GM12878 (cell line): ENCODE results near the gene ASAP3.

Experiments used
- BCL11A ChIP-seq: IDR thresholded peaks from 2 replicates; pipeline ENCODE4 v1.6.1; 2011; ENCODE audit warnings: low read depth, low read length
- BCL3 ChIP-seq: IDR thresholded peaks from 2 replicates; pipeline ENCODE4 v1.6.1; 2011; ENCODE audit warnings: borderline replicate concordance, low read depth, mild to moderate bottlenecking, moderate library complexity, low read length; ENCODE audit not compliant: insufficient read depth, poor library complexity, severe bottlenecking
- CREB1 ChIP-seq: IDR thresholded peaks from 2 replicates; pipeline ENCODE4 v1.6.1; 2012; ENCODE audit warnings: low read depth, mild to moderate bottlenecking, inconsistent platforms
- DPF2 ChIP-seq: fragments of 450-650 bp; IDR thresholded peaks from 2 replicates; pipeline ENCODE4 v1.6.1; 2017; ENCODE audit warnings: mild to moderate bottlenecking
- JUND ChIP-seq: IDR thresholded peaks from 2 replicates; pipeline ENCODE4 v1.6.1; 2012; ENCODE audit warnings: low read depth, mild to moderate bottlenecking, low read length, improper control_type of control experiment, moderate library complexity
- NFIC ChIP-seq: IDR thresholded peaks from 2 replicates; pipeline ENCODE4 v1.6.1; 2012; ENCODE audit warnings: low read depth, mild to moderate bottlenecking, inconsistent platforms, low read length, moderate library complexity
- POLR2AphosphoS5 ChIP-seq: IDR thresholded peaks from 2 replicates; pipeline ENCODE4 v1.6.1; 2011; ENCODE audit warnings: mild to moderate bottlenecking, low read length, inconsistent platforms
- RAD21 ChIP-seq: IDR thresholded peaks from 2 replicates; pipeline ENCODE4 v1.6.1; 2011; ENCODE audit warnings: mild to moderate bottlenecking, low read depth, low read length, moderate library complexity; ENCODE audit not compliant: insufficient read depth
- RFX5 ChIP-seq: IDR thresholded peaks from 2 replicates; pipeline ENCODE4 v1.6.1; 2011; ENCODE audit warnings: low read depth, low read length, improper control_type of control experiment
- SMAD5 ChIP-seq: IDR thresholded peaks from 2 replicates; pipeline ENCODE4 v1.6.1; 2016; ENCODE audit warnings: antibody characterized with exemption, low read depth
- TAF1 ChIP-seq: IDR thresholded peaks from 2 replicates; pipeline ENCODE4 v1.6.1; 2011; ENCODE audit warnings: mild to moderate bottlenecking, low read depth, low read length, borderline replicate concordance
- ZSCAN29 ChIP-seq: fragments of 450-650 bp; IDR thresholded peaks from 2 replicates; pipeline ENCODE4 v1.6.1; 2017; ENCODE audit warnings: mild to moderate bottlenecking, moderate library complexity
- TF ChIP-seq, protein P1 (sequence below), 3 experiments: IDR thresholded peaks in 2 of 3; conservative IDR thresholded peaks in 1 of 3; 2 replicates each; pipeline ENCODE4 v1.5.1; 2011; ENCODE audit warnings: low read depth in 3 of 3, low read length in 3 of 3, mild to moderate bottlenecking in 3 of 3, control low read depth in 2 of 3, moderate library complexity in 2 of 3, inconsistent platforms in 1 of 3, mixed read lengths in 1 of 3; ENCODE audit not compliant: control insufficient read depth in 2 of 3, insufficient read depth in 1 of 3; ENCODE audit errors: extremely low read depth in 1 of 3

GRCh38 chr1:23472351-23473036, 11.5 kb downstream of the ASAP3 start:
- TF ChIP-seq ZSCAN29 (no peak), TAF1 (no peak), POLR2AphosphoS5 (no peak), BCL3 (no peak), CREB1 (no peak), BCL11A (no peak), RAD21 (no peak), DPF2 (no peak), SMAD5 (no peak), JUND (no peak), NFIC (no peak), RFX5 (no peak)
- TF ChIP-seq, protein P1, sequence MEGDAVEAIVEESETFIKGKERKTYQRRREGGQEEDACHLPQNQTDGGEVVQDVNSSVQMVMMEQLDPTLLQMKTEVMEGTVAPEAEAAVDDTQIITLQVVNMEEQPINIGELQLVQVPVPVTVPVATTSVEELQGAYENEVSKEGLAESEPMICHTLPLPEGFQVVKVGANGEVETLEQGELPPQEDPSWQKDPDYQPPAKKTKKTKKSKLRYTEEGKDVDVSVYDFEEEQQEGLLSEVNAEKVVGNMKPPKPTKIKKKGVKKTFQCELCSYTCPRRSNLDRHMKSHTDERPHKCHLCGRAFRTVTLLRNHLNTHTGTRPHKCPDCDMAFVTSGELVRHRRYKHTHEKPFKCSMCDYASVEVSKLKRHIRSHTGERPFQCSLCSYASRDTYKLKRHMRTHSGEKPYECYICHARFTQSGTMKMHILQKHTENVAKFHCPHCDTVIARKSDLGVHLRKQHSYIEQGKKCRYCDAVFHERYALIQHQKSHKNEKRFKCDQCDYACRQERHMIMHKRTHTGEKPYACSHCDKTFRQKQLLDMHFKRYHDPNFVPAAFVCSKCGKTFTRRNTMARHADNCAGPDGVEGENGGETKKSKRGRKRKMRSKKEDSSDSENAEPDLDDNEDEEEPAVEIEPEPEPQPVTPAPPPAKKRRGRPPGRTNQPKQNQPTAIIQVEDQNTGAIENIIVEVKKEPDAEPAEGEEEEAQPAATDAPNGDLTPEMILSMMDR (IDR thresholded peaks at IDR 0.05 in 2 of 3, conservative IDR thresholded peaks at IDR 0.05 in 1 of 3; ENCODE audit: control insufficient read depth in 2 of 3, extremely low read depth in 1 of 3, insufficient read depth in 1 of 3, low read depth in 3 of 3, low read length in 3 of 3) = no peak
